ENCODE data around the gene FRAS1. TPM values are rescaled to one million over a fixed set of nuclear protein-coding genes. Genes with fewer than 3 reads are reported as not detected.

The FRAS1 gene
- total RNA-seq, 1 donor from 2014 or later, result 24.6 TPM

- Mint-ChIP-seq H3K4me3 (ENCODE audit: unreplicated experiment) (no peak overlapping the region), H3K27ac (ENCODE audit: unreplicated experiment) (no peak overlapping the region), H3K4me1 (ENCODE audit: low read depth, unreplicated experiment) (peaks cover 3% of the 10 kb centered on the region), H3K27me3 (ENCODE audit: low read depth, unreplicated experiment) (no peaks in the 10 kb centered on the region), H3K36me3 (ENCODE audit: low read depth, unreplicated experiment) (peaks cover 9% of the 10 kb centered on the region), H3K9me3 (ENCODE audit: unreplicated experiment) (peaks cover 2% of the 10 kb centered on the region)
- DNase-seq (ENCODE audit: low read depth) (no peak), FAIRE-seq (no peak)
- H3K27me3 ChIP-seq (ENCODE audit: insufficient read depth, low read length), result no peaks in the 10 kb centered on the region
- no peak overlapping the region for H3K4me3 ChIP-seq (ENCODE audit: insufficient read depth, low read depth, low read length)
- H3K36me3 ChIP-seq (ENCODE audit: insufficient read depth, low read length), result no peaks in the 10 kb centered on the region
- TF ChIP-seq CTCF (IDR thresholded peaks at IDR 0.05; ENCODE audit: insufficient read depth, low read depth, low read length), result no peak
- no peak for TF ChIP-seq EZH2 (IDR thresholded peaks at IDR 0.05; ENCODE audit: insufficient read depth, low read length)
- H2AFZ ChIP-seq (ENCODE audit: low read depth, low read length), result no peak overlapping the region
- no peaks in the 10 kb centered on the region for H4K20me1 ChIP-seq (ENCODE audit: insufficient read depth, low read length)
- H3K4me2 ChIP-seq (ENCODE audit: low read length), result no peak overlapping the region
- H3K9ac ChIP-seq (ENCODE audit: low read length), result no peak overlapping the region
- H3K79me2 ChIP-seq (ENCODE audit: insufficient read depth, low read length), result no peaks in the 10 kb centered on the region
- no peaks in the 10 kb centered on the region for H3K9me3 ChIP-seq (ENCODE audit: insufficient read depth, low read depth, low read length)
- no peak overlapping the region for H3K27ac ChIP-seq (ENCODE audit: low read depth, low read length)
- H3K4me1 ChIP-seq (ENCODE audit: insufficient read depth, low read length), result no peaks in the 10 kb centered on the region
These were observed 451.9 kb downstream of the FRAS1 start for GRCh38 chr4:78509043-78509442.

- Mint-ChIP-seq H3K4me1 (ENCODE audit: low read depth, unreplicated experiment) (peaks cover 3% of the 10 kb centered on the region), H3K9me3 (ENCODE audit: unreplicated experiment) (peaks cover 2% of the 10 kb centered on the region), H3K4me3 (ENCODE audit: unreplicated experiment) (no peak overlapping the region), H3K36me3 (ENCODE audit: low read depth, unreplicated experiment) (peaks cover 9% of the 10 kb centered on the region), H3K27ac (ENCODE audit: unreplicated experiment) (no peak overlapping the region), H3K27me3 (ENCODE audit: low read depth, unreplicated experiment) (no peaks in the 10 kb centered on the region)
- Histone ChIP-seq H3K4me3 (ENCODE audit: insufficient read depth, low read depth, low read length) (no peak overlapping the region), H3K79me2 (ENCODE audit: insufficient read depth, low read length) (no peaks in the 10 kb centered on the region), H3K27ac (ENCODE audit: low read depth, low read length) (no peak overlapping the region), H4K20me1 (ENCODE audit: insufficient read depth, low read length) (no peaks in the 10 kb centered on the region), H3K27me3 (ENCODE audit: insufficient read depth, low read length) (no peaks in the 10 kb centered on the region), H3K36me3 (ENCODE audit: insufficient read depth, low read length) (no peaks in the 10 kb centered on the region), H3K9me3 (ENCODE audit: insufficient read depth, low read depth, low read length) (no peaks in the 10 kb centered on the region), H3K4me1 (ENCODE audit: insufficient read depth, low read length) (no peaks in the 10 kb centered on the region), H3K4me2 (ENCODE audit: low read length) (no peak overlapping the region), H3K9ac (ENCODE audit: low read length) (no peak overlapping the region), H2AFZ (ENCODE audit: low read depth, low read length) (no peak overlapping the region)
- DNase-seq (ENCODE audit: low read depth) (no peak), FAIRE-seq (no peak)
- no peak for TF ChIP-seq EZH2 (IDR thresholded peaks at IDR 0.05; ENCODE audit: insufficient read depth, low read length)
These were observed 453.0 kb downstream of the FRAS1 start for GRCh38 chr4:78510108-78510507.

GRCh38 chr4:78510681-78511080 is 453.6 kb downstream of the FRAS1 start:
- no peak overlapping the region for H2AFZ ChIP-seq (ENCODE audit: low read depth, low read length)
- no peaks in the 10 kb centered on the region for H3K9me3 ChIP-seq (ENCODE audit: insufficient read depth, low read depth, low read length)
- no peaks in the 10 kb centered on the region for H3K27me3 ChIP-seq (ENCODE audit: insufficient read depth, low read length)
- peaks cover 3% of the 10 kb centered on the region for H3K4me1 Mint-ChIP-seq (ENCODE audit: low read depth, unreplicated experiment)
- H3K36me3 Mint-ChIP-seq (ENCODE audit: low read depth, unreplicated experiment), result peaks cover 9% of the 10 kb centered on the region
- no peaks in the 10 kb centered on the region for H4K20me1 ChIP-seq (ENCODE audit: insufficient read depth, low read length)
- no peak overlapping the region for H3K4me3 ChIP-seq (ENCODE audit: insufficient read depth, low read depth, low read length)
- no peak overlapping the region for H3K4me3 Mint-ChIP-seq (ENCODE audit: unreplicated experiment)
- H3K27ac Mint-ChIP-seq (ENCODE audit: unreplicated experiment), result no peak overlapping the region
- DNase-seq (ENCODE audit: low read depth) (no peak), FAIRE-seq (peak; percentile 50)
- H3K4me2 ChIP-seq (ENCODE audit: low read length), result no peak overlapping the region
- H3K36me3 ChIP-seq (ENCODE audit: insufficient read depth, low read length), result no peaks in the 10 kb centered on the region
- H3K27ac ChIP-seq (ENCODE audit: low read depth, low read length), result no peak overlapping the region
- H3K9me3 Mint-ChIP-seq (ENCODE audit: unreplicated experiment), result peaks cover 2% of the 10 kb centered on the region
- TF ChIP-seq CTCF (IDR thresholded peaks at IDR 0.05; ENCODE audit: insufficient read depth, low read depth, low read length), result no peak
- no peak for TF ChIP-seq EZH2 (IDR thresholded peaks at IDR 0.05; ENCODE audit: insufficient read depth, low read length)
- H3K79me2 ChIP-seq (ENCODE audit: insufficient read depth, low read length), result no peaks in the 10 kb centered on the region
- H3K27me3 Mint-ChIP-seq (ENCODE audit: low read depth, unreplicated experiment), result no peaks in the 10 kb centered on the region
- no peak overlapping the region for H3K9ac ChIP-seq (ENCODE audit: low read length)
- H3K4me1 ChIP-seq (ENCODE audit: insufficient read depth, low read length), result no peaks in the 10 kb centered on the region
